ENCODE data around the gene TLE7.

TLE7 gene

DNA sequence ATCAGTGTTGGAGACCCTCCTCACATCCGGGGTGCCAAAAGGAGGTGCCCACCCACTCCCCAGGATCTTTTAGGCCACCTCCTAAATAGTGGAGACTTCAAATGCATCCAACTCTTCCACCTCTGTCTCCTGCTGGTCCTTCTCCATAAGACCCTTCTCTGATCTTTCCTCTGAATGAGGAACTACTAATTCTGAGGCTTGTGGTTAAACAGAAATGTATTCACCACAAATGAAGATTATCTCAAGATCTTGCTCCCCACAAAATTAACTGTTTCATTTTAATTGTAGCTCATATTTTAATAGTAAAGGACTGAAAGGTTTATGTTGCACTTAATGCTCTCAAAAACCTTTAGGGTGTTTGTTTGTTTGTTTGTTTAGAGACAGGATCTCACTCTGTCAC is 34.1 kb downstream of the TLE7 start:
- TF ChIP-seq, protein P1, sequence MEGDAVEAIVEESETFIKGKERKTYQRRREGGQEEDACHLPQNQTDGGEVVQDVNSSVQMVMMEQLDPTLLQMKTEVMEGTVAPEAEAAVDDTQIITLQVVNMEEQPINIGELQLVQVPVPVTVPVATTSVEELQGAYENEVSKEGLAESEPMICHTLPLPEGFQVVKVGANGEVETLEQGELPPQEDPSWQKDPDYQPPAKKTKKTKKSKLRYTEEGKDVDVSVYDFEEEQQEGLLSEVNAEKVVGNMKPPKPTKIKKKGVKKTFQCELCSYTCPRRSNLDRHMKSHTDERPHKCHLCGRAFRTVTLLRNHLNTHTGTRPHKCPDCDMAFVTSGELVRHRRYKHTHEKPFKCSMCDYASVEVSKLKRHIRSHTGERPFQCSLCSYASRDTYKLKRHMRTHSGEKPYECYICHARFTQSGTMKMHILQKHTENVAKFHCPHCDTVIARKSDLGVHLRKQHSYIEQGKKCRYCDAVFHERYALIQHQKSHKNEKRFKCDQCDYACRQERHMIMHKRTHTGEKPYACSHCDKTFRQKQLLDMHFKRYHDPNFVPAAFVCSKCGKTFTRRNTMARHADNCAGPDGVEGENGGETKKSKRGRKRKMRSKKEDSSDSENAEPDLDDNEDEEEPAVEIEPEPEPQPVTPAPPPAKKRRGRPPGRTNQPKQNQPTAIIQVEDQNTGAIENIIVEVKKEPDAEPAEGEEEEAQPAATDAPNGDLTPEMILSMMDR (IDR thresholded peaks at IDR 0.05; ENCODE audit: borderline replicate concordance, extremely low read depth, low read length, poor library complexity, severe bottlenecking), result no peak
- TF ChIP-seq EZH2 (IDR thresholded peaks at IDR 0.05; ENCODE audit: borderline replicate concordance, low read depth, low read length, severe bottlenecking), result no peak
- Histone ChIP-seq H3K4me2 (ENCODE audit: insufficient read depth, low read length) (no peak overlapping the region), H3K9ac (ENCODE audit: low read depth, low read length) (no peak overlapping the region), H3K9me3 (ENCODE audit: insufficient read depth, low read length, severe bottlenecking) (no peaks in the 10 kb centered on the region), H3K27me3 (ENCODE audit: insufficient read depth, low read length, poor library complexity) (peaks cover 18% of the 10 kb centered on the region), H3K27ac (ENCODE audit: low read length) (no peak overlapping the region), H4K20me1 (ENCODE audit: insufficient read depth, low read length) (peaks cover 3% of the 10 kb centered on the region; the same call in 1 of the 2 replicates), H3K79me2 (ENCODE audit: insufficient read depth, low read length) (no peaks in the 10 kb centered on the region), H3K36me3 (ENCODE audit: insufficient read depth, low read length) (no peaks in the 10 kb centered on the region), H2AFZ (ENCODE audit: low read depth, low read length) (no peak overlapping the region), H3K4me1 (ENCODE audit: insufficient read depth, low read length) (no peaks in the 10 kb centered on the region), H3K4me3 (ENCODE audit: low read depth in 1 of 2, low read length in 2 of 2) (no peak overlapping the region)
- ATAC-seq (ENCODE audit: insufficient read depth, low read depth), result no peak
- DNase-seq, result no peak

DNA sequence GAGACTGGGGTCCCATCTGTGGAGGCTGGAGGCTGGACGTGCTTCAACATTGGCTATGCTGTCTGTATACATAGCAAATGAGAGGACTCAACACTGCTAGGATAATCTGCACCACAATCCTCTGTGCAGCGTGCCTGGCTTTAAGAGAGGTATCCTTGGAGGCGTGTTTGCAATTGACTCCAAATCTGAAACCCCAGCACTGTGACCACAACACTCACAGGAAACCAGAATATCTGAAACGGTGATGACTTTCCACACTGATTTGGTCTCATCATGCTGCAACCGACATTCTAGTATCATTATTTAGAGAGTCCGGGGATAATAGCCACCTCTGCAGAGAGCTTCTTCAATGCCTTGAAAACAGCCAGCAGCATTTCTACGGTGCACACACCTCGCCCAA is 35.1 kb downstream of the TLE7 start:
- Histone ChIP-seq H3K79me2 (ENCODE audit: insufficient read depth, low read length) (no peaks in the 10 kb centered on the region), H3K4me1 (ENCODE audit: insufficient read depth, low read length) (no peaks in the 10 kb centered on the region), H4K20me1 (ENCODE audit: insufficient read depth, low read length) (no peaks in the 10 kb centered on the region), H3K4me2 (ENCODE audit: insufficient read depth, low read length) (no peak overlapping the region), H3K36me3 (ENCODE audit: insufficient read depth, low read length) (no peaks in the 10 kb centered on the region), H3K4me3 (ENCODE audit: low read depth in 1 of 2, low read length in 2 of 2) (no peak overlapping the region), H2AFZ (ENCODE audit: low read depth, low read length) (no peak overlapping the region), H3K27ac (ENCODE audit: low read length) (no peak overlapping the region), H3K9ac (ENCODE audit: low read depth, low read length) (no peak overlapping the region), H3K9me3 (ENCODE audit: insufficient read depth, low read length, severe bottlenecking) (no peaks in the 10 kb centered on the region), H3K27me3 (ENCODE audit: insufficient read depth, low read length, poor library complexity) (peaks cover 18% of the 10 kb centered on the region)
- TF ChIP-seq, protein P1 (IDR thresholded peaks at IDR 0.05; ENCODE audit: borderline replicate concordance, extremely low read depth, low read length, poor library complexity, severe bottlenecking), result no peak
- TF ChIP-seq EZH2 (IDR thresholded peaks at IDR 0.05; ENCODE audit: borderline replicate concordance, low read depth, low read length, severe bottlenecking), result no peak
- DNase-seq (no peak), ATAC-seq (ENCODE audit: insufficient read depth, low read depth) (no peak)

DNA sequence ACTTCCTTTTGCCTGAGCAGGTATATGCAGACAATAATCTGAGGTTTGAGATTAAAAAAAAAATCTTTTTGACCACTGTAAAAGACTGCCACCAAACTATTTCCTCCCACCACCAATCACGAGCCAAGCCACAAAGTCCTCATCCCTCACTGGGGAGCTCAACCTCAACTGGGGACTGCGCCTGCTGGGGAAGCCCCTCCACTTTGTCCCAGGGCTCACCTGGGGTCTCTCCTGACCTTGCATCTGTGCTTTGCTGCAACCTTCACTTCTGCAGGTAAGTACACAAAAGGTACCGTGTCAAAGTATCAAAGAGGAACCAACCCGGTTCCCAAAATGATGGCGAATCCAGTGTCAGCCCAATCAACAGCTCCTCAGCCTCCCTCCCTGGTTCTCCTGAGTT is 35.5 kb downstream of the TLE7 start:
- TF ChIP-seq, protein P1 (IDR thresholded peaks at IDR 0.05; ENCODE audit: borderline replicate concordance, extremely low read depth, low read length, poor library complexity, severe bottlenecking), result no peak
- TF ChIP-seq EZH2 (IDR thresholded peaks at IDR 0.05; ENCODE audit: borderline replicate concordance, low read depth, low read length, severe bottlenecking), result no peak
- Histone ChIP-seq H3K79me2 (ENCODE audit: insufficient read depth, low read length) (no peaks in the 10 kb centered on the region), H3K9ac (ENCODE audit: low read depth, low read length) (no peak overlapping the region), H4K20me1 (ENCODE audit: insufficient read depth, low read length) (no peaks in the 10 kb centered on the region), H3K27me3 (ENCODE audit: insufficient read depth, low read length, poor library complexity) (peaks cover 18% of the 10 kb centered on the region), H3K36me3 (ENCODE audit: insufficient read depth, low read length) (no peaks in the 10 kb centered on the region), H3K9me3 (ENCODE audit: insufficient read depth, low read length, severe bottlenecking) (no peaks in the 10 kb centered on the region), H2AFZ (ENCODE audit: low read depth, low read length) (no peak overlapping the region), H3K27ac (ENCODE audit: low read length) (no peak overlapping the region), H3K4me2 (ENCODE audit: insufficient read depth, low read length) (no peak overlapping the region), H3K4me3 (ENCODE audit: low read depth in 1 of 2, low read length in 2 of 2) (no peak overlapping the region), H3K4me1 (ENCODE audit: insufficient read depth, low read length) (no peaks in the 10 kb centered on the region)
- DNase-seq (no peak), ATAC-seq (ENCODE audit: insufficient read depth, low read depth) (no peak)

DNA sequence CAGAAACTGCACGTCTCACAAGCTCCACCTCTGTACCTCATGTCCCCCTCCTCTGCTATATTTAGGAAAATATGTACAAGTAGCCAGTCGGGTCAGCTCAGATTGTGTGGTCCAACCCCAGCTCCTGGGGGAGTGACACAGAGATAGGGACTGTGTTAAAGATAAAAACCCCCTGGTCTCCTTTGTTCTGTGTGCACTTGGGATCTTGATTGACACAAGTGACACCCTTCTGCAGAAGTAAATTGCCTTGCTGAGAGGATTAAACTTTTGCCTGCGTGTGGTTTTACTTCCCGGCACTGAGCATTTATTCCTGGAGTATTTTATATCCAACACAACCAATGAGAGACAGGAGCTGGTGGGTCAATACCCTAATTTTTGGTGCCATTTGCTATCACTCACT is 37.5 kb downstream of the TLE7 start:
- Histone ChIP-seq H3K4me2 (ENCODE audit: insufficient read depth, low read length) (no peak overlapping the region), H3K27me3 (ENCODE audit: insufficient read depth, low read length, poor library complexity) (peaks cover 18% of the 10 kb centered on the region), H3K79me2 (ENCODE audit: insufficient read depth, low read length) (no peaks in the 10 kb centered on the region), H3K9me3 (ENCODE audit: insufficient read depth, low read length, severe bottlenecking) (no peaks in the 10 kb centered on the region), H3K9ac (ENCODE audit: low read depth, low read length) (no peak overlapping the region), H3K4me3 (ENCODE audit: low read depth in 1 of 2, low read length in 2 of 2) (no peak overlapping the region), H2AFZ (ENCODE audit: low read depth, low read length) (no peak overlapping the region), H3K27ac (ENCODE audit: low read length) (no peak overlapping the region), H4K20me1 (ENCODE audit: insufficient read depth, low read length) (no peaks in the 10 kb centered on the region), H3K36me3 (ENCODE audit: insufficient read depth, low read length) (no peaks in the 10 kb centered on the region), H3K4me1 (ENCODE audit: insufficient read depth, low read length) (no peaks in the 10 kb centered on the region)
- TF ChIP-seq, protein P1 (IDR thresholded peaks at IDR 0.05; ENCODE audit: borderline replicate concordance, extremely low read depth, low read length, poor library complexity, severe bottlenecking), result no peak
- TF ChIP-seq EZH2 (IDR thresholded peaks at IDR 0.05; ENCODE audit: borderline replicate concordance, low read depth, low read length, severe bottlenecking), result no peak
- DNase-seq (no peak), ATAC-seq (ENCODE audit: insufficient read depth, low read depth) (no peak)
